Astrocyte of the spinal cord (primary cell): ENCODE measurements around the gene NXPE3.

Experiments used
- DNase-seq: peaks from one replicate; pipeline ENCODE4 v3.0.0; 2011; ENCODE audit warnings: low read depth, low spot score
- H3K4me3 ChIP-seq: 2 replicates; pipeline ENCODE4 v1.5.1; 2011; ENCODE audit warnings: low read depth, mild to moderate bottlenecking, low read length, moderate library complexity
- in situ Hi-C: cut with HindIII; loops from 2 replicates; pipeline ENCODE4 v1.10.0; 2017; ENCODE audit warnings: low sequenced_read_pairs
- TF ChIP-seq, protein P1 (sequence below): IDR thresholded peaks from 2 replicates; pipeline ENCODE4 v1.5.1; 2012; ENCODE audit warnings: low read depth, mild to moderate bottlenecking, low read length, inconsistent platforms

Gene NXPE3

DNA sequence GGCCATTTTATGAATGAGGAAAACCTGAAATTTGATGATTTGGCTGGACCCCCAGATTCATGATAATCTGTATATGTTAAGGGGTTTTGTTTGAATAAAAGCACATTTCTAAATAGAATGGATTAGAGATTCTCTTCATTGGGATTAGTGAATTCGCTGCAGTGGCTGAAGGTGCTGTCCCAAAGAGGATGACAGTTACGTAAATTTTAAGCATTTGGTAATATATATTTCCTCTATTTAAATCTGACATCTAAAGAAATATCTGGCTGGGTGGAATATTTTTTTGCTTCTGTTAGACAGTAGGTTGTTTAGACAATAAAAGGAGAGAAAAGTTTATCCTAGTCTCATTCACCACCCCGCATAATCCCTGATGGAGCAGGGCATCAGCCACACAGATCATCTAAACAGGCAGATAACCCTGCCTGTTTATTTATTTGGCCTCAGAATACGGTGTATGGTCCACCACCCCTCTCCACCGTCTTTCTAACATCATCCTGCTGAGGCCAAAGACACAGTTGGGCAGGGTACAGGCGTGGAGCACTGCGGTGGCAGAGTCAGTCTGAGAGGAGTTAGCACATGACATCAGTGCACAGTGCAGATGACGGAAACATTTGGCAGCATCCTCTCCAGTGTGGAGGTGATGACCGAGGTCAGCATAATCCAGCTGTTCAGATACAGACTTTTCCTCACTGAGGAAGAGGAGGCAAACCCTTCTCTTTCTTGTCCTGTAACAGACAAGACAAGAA lies 49.9 kb downstream of the NXPE3 start:
- TF ChIP-seq, protein P1, sequence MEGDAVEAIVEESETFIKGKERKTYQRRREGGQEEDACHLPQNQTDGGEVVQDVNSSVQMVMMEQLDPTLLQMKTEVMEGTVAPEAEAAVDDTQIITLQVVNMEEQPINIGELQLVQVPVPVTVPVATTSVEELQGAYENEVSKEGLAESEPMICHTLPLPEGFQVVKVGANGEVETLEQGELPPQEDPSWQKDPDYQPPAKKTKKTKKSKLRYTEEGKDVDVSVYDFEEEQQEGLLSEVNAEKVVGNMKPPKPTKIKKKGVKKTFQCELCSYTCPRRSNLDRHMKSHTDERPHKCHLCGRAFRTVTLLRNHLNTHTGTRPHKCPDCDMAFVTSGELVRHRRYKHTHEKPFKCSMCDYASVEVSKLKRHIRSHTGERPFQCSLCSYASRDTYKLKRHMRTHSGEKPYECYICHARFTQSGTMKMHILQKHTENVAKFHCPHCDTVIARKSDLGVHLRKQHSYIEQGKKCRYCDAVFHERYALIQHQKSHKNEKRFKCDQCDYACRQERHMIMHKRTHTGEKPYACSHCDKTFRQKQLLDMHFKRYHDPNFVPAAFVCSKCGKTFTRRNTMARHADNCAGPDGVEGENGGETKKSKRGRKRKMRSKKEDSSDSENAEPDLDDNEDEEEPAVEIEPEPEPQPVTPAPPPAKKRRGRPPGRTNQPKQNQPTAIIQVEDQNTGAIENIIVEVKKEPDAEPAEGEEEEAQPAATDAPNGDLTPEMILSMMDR, result no peak
- DNase-seq, result peak; percentile 49
- in situ Hi-C loops, result no loop called here
- peak overlapping the region; percentile 50 for H3K4me3 ChIP-seq

DNA sequence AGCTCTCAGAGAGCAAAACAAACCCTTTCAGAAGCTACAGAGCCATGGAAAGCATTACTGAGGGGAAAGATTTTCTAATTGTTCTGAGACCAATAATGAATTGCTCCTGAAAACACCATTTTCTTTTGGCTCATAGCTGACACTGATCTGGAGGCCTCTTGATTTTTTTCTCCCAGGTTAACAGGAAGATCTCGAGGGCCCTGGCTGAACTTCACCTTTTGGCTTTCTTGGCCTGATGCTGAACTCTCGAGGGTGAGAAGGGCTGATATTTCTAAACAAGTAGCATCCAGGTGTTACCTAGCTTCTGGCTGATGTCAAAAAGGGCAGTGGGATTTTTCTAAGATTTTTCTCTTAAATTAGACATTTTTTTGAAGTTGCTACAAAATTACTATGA lies 50.4 kb downstream of the NXPE3 start:
- H3K4me3 ChIP-seq, result no peak overlapping the region
- in situ Hi-C loops, result no loop called here
- no peak for DNase-seq
- TF ChIP-seq, protein P1, result no peak

DNA sequence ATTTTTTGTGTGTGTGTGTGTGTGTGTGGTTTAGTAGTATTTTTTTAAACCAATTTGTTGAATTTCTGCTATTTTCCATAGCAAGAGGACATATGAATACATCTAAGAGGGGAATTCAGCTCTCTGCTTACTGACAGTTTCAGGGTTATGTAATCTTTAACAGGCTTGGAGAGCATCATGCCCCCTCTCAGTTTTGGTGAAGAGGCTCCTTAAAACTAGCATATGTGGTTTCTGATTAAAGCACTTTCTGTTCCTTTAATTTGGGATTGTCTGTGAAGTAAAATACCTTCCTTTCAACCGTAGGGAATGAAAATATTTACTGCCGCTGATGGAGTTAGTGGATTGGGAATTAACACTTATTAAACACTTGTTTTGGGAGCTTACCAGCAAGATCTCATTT lies 50.9 kb downstream of the NXPE3 start:
- TF ChIP-seq, protein P1, result no peak
- in situ Hi-C loops, result no loop called here
- no peak overlapping the region for H3K4me3 ChIP-seq
- DNase-seq, result no peak

DNA sequence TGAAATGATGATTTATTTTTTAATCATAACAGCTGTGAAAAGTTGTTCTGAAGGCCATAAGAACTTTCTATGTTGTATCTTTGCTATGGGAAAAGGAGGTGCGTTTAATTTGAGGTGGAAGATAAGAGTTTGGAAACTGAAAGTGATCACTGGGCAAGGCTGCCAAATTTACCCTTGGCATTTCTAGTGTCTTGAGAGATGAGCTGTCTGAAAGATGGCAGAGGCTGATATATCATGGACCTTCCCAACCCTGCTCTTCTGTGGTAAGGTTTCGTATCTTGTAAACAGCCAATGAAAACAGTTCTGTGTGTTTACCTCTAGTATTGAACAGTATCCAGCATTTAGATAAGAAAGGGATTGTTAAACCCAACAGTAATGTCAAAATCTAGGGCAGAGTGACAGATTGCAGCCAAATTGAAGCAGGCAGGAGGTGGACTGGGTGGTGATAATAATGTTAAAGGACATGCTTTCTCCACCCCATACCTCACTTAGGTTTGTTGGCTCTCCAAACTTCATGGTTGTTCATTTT lies 54.5 kb downstream of the NXPE3 start:
- in situ Hi-C loops, result no loop called here
- H3K4me3 ChIP-seq, result no peak overlapping the region
- TF ChIP-seq, protein P1, result no peak
- no peak for DNase-seq

DNA sequence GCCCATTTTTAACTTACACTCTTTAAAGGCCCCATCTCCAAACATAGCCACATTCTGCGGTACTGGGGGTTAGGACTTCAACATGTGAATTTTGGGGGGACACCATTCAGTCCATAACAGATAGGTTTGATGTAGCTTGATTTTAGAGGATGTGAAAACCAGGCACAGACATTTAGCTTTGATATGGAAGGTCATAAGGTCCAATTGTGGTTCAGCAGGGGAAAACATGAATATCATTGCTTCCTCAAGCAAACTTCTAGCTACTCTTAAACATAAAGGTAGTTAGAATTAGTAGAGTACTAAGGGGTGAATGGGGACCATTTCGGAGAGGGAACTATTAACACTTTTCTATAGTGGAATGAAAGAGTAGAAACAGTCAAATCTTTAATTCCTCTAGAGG lies 56.7 kb downstream of the NXPE3 start:
- in situ Hi-C loops, result no loop called here
- TF ChIP-seq, protein P1, result no peak
- no peak for DNase-seq
- no peak overlapping the region for H3K4me3 ChIP-seq

DNA sequence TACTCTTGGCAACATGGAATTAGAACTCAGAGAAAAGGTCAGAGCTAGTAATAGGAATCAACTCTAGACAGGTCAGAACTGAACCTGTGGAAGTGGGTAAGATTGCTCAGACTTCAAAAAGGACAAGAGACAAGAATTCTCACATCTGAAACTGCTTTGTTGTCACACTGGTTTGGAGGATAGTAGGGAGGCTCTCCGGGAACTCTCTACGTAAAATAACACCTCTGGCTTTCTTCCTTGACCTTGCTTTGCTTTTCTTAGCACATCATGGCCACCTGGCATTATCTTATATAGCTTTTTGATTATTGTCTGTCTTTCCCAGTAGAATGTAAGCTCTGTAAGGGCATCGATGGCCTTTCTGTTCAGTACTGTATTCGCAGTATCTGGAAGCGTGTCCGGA lies 57.1 kb downstream of the NXPE3 start:
- H3K4me3 ChIP-seq, result no peak overlapping the region
- in situ Hi-C loops, result no loop called here
- DNase-seq, result no peak
- TF ChIP-seq, protein P1, result no peak
